HEK293 (cell line): ENCODE data around the gene MAMDC2.

ENCODE experiments used
- CTCF ChIP-seq: fragments of 450-650 bp; formaldehyde crosslinking; IDR thresholded peaks from 2 replicates; pipeline ENCODE4 v1.5.1; 2016; ENCODE audit warnings: missing biosample characterization, missing genetic modification characterization
- PRDM10 ChIP-seq: fragments of 450-650 bp; formaldehyde crosslinking; IDR thresholded peaks from 2 replicates; pipeline ENCODE4 v1.5.1; 2016; ENCODE audit warnings: missing biosample characterization, missing genetic modification characterization
- ZNF239 ChIP-seq: fragments of 450-650 bp; formaldehyde crosslinking; IDR thresholded peaks from 2 replicates; pipeline ENCODE4 v1.5.1; 2016; ENCODE audit warnings: missing biosample characterization, missing genetic modification characterization
- ZNF660 ChIP-seq: fragments of 450-650 bp; IDR thresholded peaks from 2 replicates; pipeline ENCODE4 v1.5.1; 2018; ENCODE audit warnings: missing biosample characterization, mild to moderate bottlenecking, missing genetic modification characterization
- ZNF76 ChIP-seq: fragments of 450-650 bp; formaldehyde crosslinking; IDR thresholded peaks from 2 replicates; pipeline ENCODE4; 2016; ENCODE audit warnings: low read depth, missing biosample characterization, missing genetic modification characterization, borderline replicate concordance

GRCh38 chr9:70143394-70144130 lies 99.9 kb downstream of the MAMDC2 start:
- TF ChIP-seq ZNF660 (tag by site-specific recombination) (no peak), CTCF (tag by site-specific recombination) (no peak), ZNF76 (tag by site-specific recombination) (no peak), PRDM10 (tag by site-specific recombination) (no peak), ZNF239 (tag by site-specific recombination) (no peak)
